HG03060 (cell line): ENCODE data around the gene GIGYF2.
"Not testable (repeated sequence)": the region's sequence is repeated elsewhere in the genome, so short reads cannot be mapped to it uniquely, and the experiment has no call there.

Source experiments
- ATAC-seq: cut with Tn5 transposase; IDR thresholded peaks from one replicate; pipeline ENCODE4 v1.9.1; 2021; ENCODE audit warnings: low read depth, moderate number of reproducible peaks; ENCODE audit not compliant: unreplicated experiment

GIGYF2 gene

GRCh38 chr2:232906867-232907717 is 210.0 kb downstream of the GIGYF2 start:
- not testable (repeated sequence) for ATAC-seq

GRCh38 chr2:232907718-232908085 is 210.6 kb downstream of the GIGYF2 start:
- not testable (repeated sequence) for ATAC-seq

GRCh38 chr2:232908695-232909094 is 211.6 kb downstream of the GIGYF2 start:
- no peak for ATAC-seq
